ENCODE results near the gene LRMDA. TPM values are rescaled to one million over a fixed set of nuclear protein-coding genes. Genes with fewer than 3 reads are reported as not detected.

Gene LRMDA
- total RNA-seq, 1 donor: 32.6 TPM

DNA sequence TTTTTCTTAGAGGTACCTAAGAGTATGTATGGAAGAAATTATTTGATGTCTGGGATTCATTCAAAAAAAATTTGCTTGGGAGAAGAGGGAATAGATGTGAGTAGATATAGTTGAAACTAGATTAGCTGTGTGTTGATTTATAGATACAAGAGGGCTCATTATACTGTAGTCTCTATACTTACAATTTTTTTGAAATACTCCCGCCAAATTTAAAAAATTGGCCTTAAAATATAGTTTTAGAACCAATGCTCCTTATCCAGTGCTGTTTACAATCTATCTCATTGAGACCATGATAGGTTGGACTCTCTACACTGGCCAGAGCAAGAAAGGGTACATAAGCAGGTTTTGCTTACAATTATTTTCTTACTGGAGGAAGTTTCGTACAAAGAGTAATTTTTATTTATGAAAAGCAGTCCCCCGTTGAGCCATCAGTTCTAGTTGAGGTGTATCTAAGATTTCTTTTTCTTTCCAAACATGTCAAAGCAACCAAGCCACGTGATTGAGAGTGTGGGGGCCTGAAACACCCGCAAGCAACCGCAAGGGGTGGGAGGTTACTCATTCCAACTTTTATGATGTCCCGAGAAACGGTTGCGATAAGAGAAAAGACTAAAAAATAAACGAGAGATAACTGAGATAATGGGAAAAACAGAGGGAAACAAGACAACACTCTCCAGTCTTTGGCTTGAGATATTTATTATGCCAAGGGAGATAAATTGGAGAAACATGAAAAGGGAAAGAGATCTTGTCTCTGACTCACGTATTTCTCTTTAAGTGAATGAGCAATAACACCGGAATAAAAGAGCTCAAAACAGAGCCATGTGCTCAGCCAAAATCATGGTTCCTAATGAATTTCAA lies 729.2 kb downstream of the LRMDA start:
- DNase-seq (ENCODE audit: low read depth in 2 of 3, low spot score in 2 of 3): no peak

DNA sequence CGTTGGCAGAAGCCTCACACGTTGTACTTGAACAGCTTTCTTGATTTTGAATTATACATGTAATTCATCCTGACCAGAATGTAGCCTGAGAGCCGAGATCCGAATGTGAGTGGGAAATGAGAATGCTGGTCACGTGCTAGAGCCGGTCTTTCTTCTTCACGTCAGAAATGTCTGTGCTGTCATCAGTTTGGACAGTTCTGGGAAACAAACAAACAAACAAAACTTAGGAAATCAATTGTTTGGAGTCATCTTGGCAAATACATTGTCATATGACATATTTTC lies 729.8 kb downstream of the LRMDA start:
- no peak for DNase-seq (ENCODE audit: low read depth in 2 of 3, low spot score in 2 of 3)

DNA sequence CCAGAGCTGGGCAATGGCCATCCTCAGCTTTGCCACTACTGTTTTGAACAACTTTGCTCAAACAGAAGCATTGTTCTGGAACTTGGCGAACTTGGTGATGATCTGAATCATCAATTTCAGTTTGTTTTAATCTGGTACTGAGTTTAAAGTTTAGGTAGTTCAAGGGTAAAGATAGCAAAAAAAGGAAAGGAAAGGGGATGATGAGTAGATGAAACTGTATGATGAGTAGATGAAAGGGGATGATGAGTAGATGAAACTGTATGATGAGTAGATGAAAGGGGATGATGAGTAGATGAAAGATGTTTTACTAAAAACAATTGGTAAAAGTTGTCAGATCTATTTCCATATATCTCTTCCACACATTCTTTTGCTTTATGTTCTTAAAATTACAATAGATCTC lies 737.0 kb downstream of the LRMDA start:
- no peak for DNase-seq (ENCODE audit: low read depth in 2 of 3, low spot score in 2 of 3)

DNA sequence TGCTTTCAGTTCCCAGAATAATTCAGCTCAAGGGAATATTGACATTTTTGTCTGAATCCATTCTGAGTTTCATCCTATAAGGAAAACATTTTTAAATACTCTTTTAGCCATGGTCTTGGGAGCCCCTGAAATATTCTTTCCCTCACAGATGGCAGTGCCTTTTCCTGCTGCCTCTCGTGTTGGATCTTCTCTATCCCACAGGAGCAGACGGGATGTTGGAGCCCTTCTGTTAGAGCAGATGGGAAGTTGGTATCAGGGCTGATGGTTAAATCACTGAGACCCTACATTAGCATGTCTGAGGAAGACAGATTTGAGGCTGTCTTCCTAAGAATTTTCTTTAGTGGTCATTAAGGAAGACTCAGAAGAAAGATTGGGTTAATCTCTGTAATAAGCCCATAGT lies 737.8 kb downstream of the LRMDA start:
- no peak for DNase-seq (ENCODE audit: low read depth in 2 of 3, low spot score in 2 of 3)

DNA sequence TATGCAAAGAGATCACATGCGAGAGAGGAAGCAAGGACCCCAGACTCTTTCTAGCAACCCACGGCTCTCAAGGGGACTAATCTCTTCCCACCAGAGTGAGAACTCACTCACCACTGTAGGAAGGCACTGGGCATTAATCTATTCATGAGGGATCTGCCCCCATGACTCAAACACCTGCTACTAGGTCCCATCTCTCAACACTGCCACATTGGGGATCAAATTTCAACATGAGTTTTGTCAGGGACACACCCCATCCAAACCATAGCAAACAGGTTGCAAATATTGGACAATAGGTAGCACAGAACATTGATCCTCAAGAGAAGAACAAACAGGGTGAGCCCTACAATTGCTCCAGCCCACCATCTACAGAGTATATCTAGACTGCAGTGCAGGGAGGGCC lies 740.6 kb downstream of the LRMDA start:
- no peak for DNase-seq (ENCODE audit: low read depth in 2 of 3, low spot score in 2 of 3)

DNA sequence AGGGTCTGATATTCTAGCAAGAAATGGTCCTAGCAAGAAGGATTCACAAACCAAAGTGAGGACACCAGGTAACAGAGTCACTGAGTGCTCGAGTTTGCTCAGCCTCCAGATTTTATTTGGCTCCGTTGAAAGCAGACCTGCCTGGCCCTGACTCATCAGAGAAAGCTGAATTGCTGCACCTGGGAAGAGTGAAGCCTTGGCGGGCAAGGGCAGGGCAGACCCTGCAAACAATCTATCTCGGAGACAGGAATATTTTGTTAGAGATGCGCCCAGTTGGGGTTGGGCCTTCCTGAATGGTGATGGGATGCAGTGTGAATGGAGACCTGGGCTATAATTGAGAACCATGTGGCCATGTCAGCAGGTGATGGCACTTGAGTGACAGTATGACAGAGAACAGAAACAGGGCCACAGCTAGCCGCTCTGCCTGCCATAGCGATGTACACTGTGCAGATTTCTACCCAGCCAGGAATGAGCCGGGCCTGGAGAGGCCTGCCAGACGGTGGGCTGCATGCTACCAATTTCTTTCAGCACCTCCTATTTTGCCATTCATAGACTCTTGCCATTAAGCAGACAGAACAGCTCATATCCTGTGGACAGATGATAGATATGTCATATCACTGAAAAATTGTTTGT lies 744.2 kb downstream of the LRMDA start:
- no peak for DNase-seq (ENCODE audit: low read depth in 2 of 3, low spot score in 2 of 3)

DNA sequence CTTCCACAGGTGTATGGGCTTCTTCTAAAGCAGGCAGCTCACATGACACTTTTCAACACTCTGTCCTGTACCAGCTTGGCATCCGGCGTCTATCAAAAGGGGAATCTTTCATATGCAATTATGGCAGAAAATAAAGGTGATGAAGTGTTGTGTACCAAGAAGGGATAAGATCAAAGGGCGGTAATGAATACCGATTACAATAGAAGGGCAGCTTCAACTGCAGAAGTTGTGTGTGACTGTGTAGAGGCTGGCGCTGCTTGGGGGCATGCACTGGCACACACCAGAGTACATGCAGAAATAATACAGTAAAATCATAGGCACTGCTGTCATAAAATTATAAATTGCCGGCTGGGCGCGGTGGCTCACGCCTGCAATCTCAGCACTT lies 744.7 kb downstream of the LRMDA start:
- DNase-seq (ENCODE audit: low read depth in 2 of 3, low spot score in 2 of 3): no peak

DNA sequence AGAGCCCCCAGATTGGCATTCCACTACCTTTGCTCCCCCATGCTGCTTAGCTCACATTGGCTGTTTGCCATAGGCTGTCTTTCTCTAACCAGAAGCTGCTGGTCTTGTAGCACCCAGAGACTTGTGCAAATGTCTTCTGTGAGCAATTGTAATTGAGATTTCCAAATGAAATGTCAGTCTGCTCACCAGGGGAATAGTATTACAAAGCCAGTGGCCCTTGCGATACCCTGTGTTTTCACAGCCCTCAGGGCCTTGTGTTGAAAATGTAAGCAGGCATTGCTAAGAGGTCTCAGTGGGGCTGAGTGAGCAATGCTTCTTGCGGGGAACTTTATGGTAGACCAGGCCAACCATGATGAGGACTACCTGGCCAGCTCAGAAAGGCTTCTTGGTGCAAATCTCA lies 746.5 kb downstream of the LRMDA start:
- DNase-seq (ENCODE audit: low read depth in 2 of 3, low spot score in 2 of 3): no peak

DNA sequence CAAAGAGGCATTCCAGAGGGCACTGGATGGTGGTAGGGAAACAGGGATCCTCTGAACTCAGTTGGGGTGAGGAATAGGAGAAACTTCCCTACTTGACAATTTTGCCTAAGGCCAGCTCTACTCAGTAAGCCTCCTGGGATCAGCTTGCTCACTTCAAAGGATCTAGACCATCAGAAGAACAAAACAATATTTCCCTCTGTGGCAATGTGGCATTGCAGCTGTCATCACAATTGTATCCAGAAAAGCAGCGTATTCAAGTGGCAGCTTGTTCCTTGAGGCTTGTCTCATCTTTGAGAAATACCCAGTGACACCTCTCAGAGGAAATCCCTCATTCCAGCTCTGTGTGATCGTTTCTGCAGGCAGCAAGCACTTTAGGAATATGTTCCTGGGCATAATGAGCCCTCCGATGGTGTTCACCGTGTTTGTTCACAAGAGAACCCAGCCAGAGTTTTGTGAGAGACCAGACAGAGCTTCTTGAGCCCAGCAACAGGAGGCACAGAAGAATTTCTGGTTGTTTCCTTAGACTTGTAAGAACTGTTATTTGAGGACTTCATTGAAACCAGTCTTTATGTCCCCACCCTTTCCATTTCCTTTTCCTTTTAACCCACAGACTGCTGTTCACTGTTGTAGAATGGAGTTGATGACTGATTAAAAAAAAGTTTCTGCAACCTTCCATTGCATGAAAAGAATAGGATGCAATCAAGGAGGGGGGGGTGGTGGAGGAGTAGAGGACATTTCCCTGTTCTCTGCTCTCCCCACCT lies 747.3 kb downstream of the LRMDA start:
- DNase-seq (ENCODE audit: low read depth in 2 of 3, low spot score in 2 of 3): no peak

DNA sequence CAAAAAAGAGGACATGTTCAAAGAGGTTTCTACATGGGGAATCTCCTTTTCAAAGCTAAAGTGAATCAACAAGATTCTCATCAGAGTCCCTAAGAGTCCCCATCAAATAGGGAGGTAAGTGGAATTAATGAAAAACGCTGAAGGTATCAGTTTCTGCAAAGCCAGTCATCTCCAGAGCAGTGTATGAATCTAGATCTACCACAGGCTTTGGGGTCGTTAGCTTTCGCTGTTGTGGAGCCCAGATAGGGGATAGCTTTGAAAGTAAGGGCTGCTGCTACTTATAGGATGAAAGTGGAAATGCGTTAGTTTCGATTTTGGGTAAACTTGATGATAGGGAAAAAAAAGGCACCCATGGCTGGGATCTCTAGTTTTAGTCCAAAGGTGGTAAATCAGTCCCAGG lies 748.4 kb downstream of the LRMDA start:
- no peak for DNase-seq (ENCODE audit: low read depth in 2 of 3, low spot score in 2 of 3)

DNA sequence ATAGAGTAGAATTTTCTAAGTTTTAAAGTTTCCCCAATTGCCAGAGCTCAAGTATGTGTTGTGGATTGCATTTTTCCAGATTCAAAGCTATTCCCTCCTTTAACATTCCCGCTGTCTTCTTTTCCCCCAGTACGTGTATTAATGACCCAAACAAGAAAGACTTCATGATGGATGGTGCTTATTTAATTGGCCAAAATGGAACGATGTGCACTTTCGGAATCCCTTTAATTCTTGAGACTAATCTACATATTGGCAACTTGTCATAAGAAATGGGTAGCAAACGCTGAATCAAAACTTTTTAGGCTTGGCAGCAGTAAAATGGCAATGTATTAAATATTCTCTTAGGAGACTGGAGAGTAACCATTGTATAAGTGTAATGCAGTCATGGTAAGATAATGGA lies 753.2 kb downstream of the LRMDA start:
- no peak for DNase-seq (ENCODE audit: low read depth in 2 of 3, low spot score in 2 of 3)

DNA sequence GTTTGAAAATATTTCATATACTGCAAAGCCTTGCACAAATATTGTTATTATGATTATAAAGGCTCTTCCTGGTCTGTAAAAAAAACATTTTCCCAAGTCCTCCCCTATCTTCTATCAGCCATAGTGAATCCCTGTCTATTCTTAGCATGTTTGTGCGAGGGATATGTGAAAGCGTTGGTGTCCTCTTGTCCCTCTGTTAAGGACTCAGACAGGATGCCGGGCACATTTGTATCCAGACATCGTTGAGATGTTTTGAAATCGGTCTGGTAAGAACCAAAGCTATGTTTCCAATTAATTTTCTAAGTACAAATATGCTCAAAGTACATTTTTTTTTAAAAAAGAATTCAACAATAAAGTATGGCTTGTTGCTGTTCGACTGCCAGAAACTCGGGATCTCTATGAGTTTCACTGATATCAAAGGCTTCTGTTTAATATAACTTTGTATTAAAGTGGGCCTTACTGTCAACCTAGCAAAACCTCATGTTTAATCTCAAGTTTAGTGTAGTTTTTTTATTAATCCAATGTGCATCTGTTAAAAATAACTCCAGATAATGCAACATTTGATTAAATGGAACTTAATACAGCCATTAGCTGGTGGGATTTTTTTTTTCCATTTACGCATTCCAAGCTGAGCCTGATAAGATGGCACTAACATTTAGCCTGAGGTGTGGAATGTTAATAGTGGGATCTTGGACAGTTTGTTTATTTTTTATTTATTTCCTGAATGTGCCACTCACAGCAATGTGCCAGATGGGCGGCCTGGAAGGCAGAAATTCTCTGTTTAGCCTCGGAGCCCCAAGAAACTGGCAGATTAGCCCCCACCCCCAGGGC lies 754.3 kb downstream of the LRMDA start:
- no peak for DNase-seq (ENCODE audit: low read depth in 2 of 3, low spot score in 2 of 3)

DNA sequence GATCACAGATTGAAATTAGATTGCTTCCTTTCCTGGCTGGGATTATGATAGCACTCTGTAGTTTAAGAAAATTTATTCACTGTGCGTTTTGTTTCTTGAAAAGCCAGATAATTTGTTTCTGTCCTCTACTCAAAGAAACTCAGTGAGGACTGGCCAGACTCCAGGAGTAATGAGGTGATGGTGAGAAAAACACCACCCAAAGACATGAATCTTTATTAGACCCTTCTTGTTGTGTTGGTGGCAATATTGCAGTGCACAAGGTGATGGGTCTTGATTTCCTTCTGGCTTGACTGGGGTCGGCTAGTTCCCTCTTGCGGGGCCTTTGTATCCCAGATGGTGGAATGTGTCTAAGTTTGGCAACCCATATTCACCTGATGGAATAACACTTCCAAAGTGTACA lies 756.8 kb downstream of the LRMDA start:
- no peak for DNase-seq (ENCODE audit: low read depth in 2 of 3, low spot score in 2 of 3)

DNA sequence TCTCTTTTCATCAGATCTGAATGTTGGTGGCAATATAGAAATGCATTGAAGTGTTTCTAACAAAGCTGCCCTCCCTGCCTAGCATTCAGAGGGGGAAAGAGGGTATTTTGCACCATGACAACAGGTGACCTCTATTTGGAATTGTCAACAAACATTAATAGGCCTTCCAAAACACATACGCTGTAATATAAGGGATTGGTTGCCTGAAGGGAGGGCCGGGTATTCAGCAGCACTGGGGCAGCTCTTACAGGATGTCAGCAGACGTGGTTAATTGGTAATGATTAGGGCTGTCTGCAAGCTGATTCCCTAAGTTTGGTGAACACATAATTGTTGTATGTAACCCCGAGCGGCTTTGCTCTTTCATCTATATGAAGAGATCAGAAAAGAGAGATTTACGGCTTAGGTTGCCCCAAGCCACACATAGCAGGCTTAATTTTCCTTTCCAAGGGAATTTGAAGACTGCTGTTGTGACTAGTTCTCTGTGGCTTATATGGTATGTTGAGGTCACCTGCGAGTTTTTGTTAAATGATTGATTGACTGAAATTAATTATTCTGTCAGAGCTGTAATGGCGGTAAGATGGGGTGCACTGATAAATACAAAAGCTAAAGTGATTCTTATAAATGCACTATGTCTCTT lies 759.3 kb downstream of the LRMDA start:
- DNase-seq (ENCODE audit: low read depth in 2 of 3, low spot score in 2 of 3): no peak

DNA sequence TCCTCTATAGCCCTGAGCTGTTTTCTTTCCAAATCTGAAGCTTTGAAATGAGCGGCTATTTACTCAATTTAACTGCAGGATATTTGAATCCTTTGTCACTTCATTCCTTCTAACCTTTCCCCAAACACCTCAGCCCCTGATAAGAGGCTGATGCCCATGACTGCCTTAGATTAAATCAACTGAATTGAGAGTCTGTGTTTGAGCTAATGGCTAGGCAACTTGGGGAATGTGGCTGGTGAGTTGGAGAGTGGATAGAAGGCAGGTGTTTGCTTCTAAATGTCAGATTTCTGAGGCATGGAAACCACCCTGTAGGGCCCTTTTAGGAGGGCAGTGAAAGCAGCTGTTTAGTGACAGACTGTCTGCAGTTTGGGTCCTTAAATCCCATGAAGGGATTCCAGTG lies 759.9 kb downstream of the LRMDA start:
- no peak for DNase-seq (ENCODE audit: low read depth in 2 of 3, low spot score in 2 of 3)

DNA sequence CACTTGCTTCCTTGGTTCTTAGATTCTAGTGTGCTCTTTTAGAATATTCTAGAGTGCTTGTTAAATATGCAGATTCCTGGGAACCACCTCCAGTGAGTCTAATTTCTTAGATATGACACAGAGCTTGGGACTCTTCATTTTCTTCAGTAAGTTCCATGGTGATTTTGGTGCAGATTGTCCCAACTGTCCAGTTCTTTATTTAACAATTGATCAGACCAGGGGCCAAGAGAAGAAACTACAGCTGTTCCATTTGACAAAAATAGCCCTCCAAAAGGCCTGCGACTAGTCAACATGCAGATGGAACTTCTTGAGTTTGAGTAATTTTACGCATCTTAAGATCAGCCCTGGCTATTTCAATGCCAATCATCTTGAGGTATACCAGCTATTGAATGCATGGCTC lies 760.7 kb downstream of the LRMDA start:
- no peak for DNase-seq (ENCODE audit: low read depth in 2 of 3, low spot score in 2 of 3)

DNA sequence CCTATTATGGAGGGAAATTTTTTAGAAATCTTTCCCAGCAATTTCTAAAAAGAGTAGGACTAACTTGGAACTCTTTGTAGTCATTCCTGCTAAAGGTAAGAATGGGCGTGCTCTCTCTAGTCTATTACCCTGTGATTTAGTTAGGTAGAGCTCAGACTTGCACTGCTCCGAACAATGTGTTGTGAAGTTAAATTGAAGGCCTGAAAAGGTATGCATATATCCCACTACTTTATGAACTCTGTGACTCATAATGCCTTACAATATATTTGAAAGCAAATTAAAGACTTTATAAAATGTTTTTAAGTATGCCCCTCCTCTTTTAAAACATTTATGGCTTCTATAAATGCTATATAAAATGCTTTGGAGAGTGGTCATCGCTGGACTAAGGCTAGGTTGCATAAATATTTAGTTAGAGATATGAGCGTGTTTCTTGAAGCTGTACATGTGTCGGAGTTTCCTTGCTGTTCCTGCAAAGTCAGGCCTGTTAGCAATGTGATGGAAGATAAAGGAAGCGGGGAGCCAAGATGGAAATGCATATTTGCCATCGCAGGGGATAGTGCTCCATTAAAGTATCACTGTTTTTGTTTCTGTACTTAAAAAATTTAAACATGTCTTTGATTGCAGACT lies 761.4 kb downstream of the LRMDA start:
- DNase-seq (ENCODE audit: low read depth in 2 of 3, low spot score in 2 of 3): no peak

DNA sequence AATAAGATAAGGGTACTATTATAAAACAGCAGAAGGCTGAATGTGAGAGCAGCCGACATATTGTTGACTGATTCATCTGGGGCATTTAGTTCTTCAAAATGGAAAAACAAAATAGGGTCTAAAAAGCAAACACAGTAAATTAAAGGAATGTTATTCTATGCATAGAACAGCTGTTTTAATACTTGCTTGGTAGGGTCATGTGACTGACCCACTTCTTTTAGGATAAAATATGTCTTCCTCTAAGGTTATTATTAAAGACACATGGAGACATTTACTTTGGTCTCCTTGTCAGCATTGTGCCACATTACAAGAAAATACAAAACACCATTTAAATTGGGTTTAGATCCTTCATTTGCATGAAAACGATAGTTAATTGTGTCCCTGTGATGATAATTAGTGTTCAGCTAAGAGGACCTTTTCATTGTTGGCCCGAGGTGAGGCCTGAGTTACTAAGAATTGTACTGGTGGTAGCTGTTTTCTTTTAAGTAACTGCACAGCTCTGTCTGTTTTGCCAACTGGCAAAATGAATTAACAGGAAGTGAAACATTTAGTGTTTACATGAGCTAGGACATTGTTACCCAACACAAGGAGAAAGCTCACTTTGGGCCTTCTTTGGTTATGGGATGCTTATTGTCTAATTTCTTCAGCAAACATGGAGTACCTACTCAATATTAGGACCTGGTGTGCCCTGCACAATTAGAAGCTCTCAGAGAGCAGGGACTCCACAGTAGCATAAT lies 764.4 kb downstream of the LRMDA start:
- no peak for DNase-seq (ENCODE audit: low read depth in 2 of 3, low spot score in 2 of 3)

DNA sequence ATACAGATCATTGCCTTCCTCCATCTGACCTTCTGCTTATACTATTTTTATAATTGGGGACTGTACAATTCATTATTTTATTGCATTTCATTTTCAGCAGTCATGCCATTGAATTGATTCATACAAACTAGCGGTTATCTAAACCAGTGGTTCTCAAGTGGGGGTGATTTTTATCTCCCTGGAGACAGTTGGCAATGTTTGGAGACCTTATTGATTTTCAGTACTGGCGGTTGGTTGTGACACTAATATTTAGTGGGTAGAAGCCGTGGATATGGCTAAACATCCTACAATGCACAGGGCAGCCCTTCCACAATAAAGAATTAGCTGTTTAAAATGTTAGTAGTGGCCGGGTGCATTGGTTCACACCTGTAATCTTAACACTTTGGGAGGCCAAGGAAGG lies 765.9 kb downstream of the LRMDA start:
- DNase-seq (ENCODE audit: low read depth in 2 of 3, low spot score in 2 of 3): no peak
